Measurements from ENCODE around the gene CCDC183. TPM values are rescaled to one million over a fixed set of nuclear protein-coding genes. Genes with fewer than 3 reads are reported as not detected.

Gene CCDC183
- 0.52 TPM in 1 of 2 replicates, not detected in the other for total RNA-seq

DNA sequence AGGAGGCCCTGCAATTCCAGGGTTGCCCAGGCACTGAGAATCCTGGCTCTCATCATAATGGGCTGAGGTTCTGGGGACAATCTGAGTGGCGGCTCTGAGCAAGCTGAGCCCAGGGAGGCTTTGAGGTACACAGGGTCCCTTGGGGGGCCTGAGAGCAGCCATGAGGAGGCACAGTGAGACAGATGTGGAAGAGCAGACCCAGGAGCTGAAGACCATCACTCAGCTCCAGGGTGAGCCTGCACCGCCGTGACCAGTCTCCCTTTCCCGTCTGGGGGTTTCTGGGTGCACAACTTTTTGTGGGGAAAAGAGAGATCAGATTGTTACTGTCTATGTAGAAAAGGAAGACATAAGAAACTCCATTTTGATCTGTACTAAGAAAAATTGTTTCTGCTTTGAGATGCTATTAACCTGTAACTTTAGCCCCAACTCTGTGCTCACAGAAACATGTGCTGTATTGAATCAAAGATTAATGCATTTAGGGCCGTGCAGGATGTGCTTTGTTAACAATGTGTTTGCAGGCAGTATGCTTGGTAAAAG is at the start of gene CCDC183:
CCDC183 (plus strand) TSS at position 101 of the 537 bp plus-strand sequence; CDS start at position 161, 60 bp downstream.
- no peak for DNase-seq (ENCODE audit: low spot score)
- intact Hi-C loops (cut with micrococcal nuclease) = no loop called here
- Mint-ChIP-seq H3K27ac (no peak within 1 kb of the TSS), H3K27me3 (ENCODE audit: insufficient read depth) (peaks cover 19% of the 10 kb centered on the region), H3K36me3 (ENCODE audit: low read depth) (no peaks in the 10 kb centered on the region), H3K4me1 (ENCODE audit: low read depth) (peaks cover 23% of the 10 kb centered on the region), H3K4me3 (no peak within 1 kb of the TSS), H3K9me3 (no peaks in the 10 kb centered on the region)

DNA sequence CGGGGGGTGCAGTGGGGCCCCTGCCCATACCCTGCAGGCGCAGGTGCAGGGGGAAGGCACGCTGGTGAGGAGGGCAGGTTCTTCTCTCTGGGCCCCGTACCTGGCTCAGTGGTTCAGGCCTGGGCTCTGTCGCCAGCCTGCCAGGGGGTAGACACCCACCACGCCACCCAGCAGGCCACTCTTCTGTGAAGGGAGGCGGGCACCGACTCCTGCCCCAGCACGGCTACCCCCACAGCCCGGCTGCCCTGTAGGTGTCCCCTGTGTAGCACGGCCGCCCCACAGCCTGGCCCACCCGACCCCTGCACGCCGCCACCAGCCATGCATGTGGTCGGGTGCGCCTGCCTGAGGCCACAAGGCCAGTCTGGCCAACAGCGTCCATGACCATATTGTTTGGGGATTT is 49.5 kb upstream of the CCDC183 start:
- intact Hi-C loops (cut with micrococcal nuclease) = no loop called here
- Mint-ChIP-seq H3K27ac (no peak overlapping the region), H3K4me1 (ENCODE audit: low read depth) (peaks cover 13% of the 10 kb centered on the region)

GRCh38 chr9:136747161-136748060 is 48.7 kb upstream of the CCDC183 start:
- intact Hi-C loops (cut with micrococcal nuclease) = no loop called here
- H3K9me3 Mint-ChIP-seq = peaks cover 20% of the 10 kb centered on the region
- no peak overlapping the region for H3K27ac Mint-ChIP-seq

More for the DNA sequence above, 49.5 kb upstream of the CCDC183 start:
- Mint-ChIP-seq H3K27me3 (ENCODE audit: insufficient read depth) (peaks cover 5% of the 10 kb centered on the region), H3K9me3 (peaks cover 12% of the 10 kb centered on the region), H3K4me3 (no peak overlapping the region), H3K36me3 (ENCODE audit: low read depth) (peaks cover 2% of the 10 kb centered on the region)
- no peak for DNase-seq (ENCODE audit: low spot score)

GRCh38 chr9:136748201-136748600 is 47.9 kb upstream of the CCDC183 start, which contains the start of gene LCN6:
TSS of gene LCN6 (minus strand) at chr9:136748525. CDS start at chr9:136748483, 42 bp downstream.
- H3K27ac Mint-ChIP-seq = no peak within 1 kb of the TSS
- H3K4me3 Mint-ChIP-seq = no peak within 1 kb of the TSS
- intact Hi-C loops (cut with micrococcal nuclease) = no loop called here
- H3K36me3 Mint-ChIP-seq (ENCODE audit: low read depth) = peaks cover 4% of the 10 kb centered on the region
- DNase-seq (ENCODE audit: low spot score) = no peak
- peaks cover 8% of the 10 kb centered on the region for H3K27me3 Mint-ChIP-seq (ENCODE audit: insufficient read depth)
- H3K9me3 Mint-ChIP-seq = peaks cover 27% of the 10 kb centered on the region
- peaks cover 10% of the 10 kb centered on the region for H3K4me1 Mint-ChIP-seq (ENCODE audit: low read depth)

More at GRCh38 chr9:136747161-136748060, 48.7 kb upstream of the CCDC183 start:
- DNase-seq (ENCODE audit: low spot score) = no peak
- Mint-ChIP-seq H3K27me3 (ENCODE audit: insufficient read depth) (peaks cover 8% of the 10 kb centered on the region), H3K36me3 (ENCODE audit: low read depth) (peaks cover 2% of the 10 kb centered on the region), H3K4me3 (no peak overlapping the region), H3K4me1 (ENCODE audit: low read depth) (peaks cover 10% of the 10 kb centered on the region)

DNA sequence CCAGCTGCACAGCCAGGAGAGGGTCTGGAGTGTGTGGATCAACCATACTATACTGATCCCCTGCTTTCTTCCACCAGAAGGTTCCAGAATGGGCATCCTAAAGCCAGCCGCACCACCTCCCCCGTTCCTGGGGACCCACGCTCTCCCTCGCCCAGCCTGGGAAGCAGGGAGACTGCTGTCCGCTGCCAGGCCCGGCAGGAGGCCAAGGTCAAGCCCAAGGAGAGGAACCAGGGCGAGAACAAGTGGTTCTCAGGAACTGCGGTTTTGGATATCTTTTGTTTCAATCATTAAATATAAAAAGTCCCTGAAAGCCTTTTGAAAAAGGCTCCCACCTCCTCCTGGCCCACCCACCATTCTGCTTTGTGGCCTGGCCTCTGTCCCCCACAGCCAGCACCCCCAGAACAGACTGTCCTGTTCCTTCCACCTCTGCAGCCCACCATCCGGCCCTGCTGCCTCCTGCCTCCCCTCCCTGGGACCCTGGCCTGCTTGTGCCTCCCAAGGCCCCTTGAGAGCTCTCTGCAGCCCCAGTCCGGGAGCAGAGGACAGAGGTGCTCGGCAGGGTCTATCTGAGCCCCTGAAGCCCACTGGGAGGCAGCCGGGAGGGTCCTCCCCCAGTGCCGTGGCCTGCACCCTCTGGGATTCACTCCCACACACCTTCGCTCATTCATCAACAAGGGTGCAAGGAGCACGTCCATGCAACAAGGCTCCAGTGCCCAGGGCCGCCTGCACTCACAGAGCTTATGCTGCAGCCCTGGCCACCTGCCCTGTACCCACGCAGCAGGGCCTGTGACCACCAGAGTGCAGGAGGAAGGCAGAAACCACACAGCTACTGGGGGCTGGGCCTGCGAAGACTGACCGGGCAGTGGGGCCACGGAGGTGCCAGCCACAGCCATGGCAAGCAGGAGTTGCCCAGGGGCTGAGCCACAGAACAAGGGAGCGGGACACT is 47.2 kb upstream of the CCDC183 start:
- no peak for DNase-seq (ENCODE audit: low spot score)
- Mint-ChIP-seq H3K27me3 (ENCODE audit: insufficient read depth) (peaks cover 8% of the 10 kb centered on the region), H3K9me3 (peaks cover 27% of the 10 kb centered on the region), H3K4me3 (no peak overlapping the region), H3K36me3 (ENCODE audit: low read depth) (peaks cover 4% of the 10 kb centered on the region), H3K4me1 (ENCODE audit: low read depth) (peaks cover 10% of the 10 kb centered on the region), H3K27ac (no peak overlapping the region)
- intact Hi-C loops (cut with micrococcal nuclease) = no loop called here

- peaks cover 10% of the 10 kb centered on the region for H3K4me1 Mint-ChIP-seq (ENCODE audit: low read depth)
- H3K27ac Mint-ChIP-seq = peak overlapping the region; percentile 52
These were observed 45.6 kb upstream of the CCDC183 start for GRCh38 chr9:136750526-136750925.

DNA sequence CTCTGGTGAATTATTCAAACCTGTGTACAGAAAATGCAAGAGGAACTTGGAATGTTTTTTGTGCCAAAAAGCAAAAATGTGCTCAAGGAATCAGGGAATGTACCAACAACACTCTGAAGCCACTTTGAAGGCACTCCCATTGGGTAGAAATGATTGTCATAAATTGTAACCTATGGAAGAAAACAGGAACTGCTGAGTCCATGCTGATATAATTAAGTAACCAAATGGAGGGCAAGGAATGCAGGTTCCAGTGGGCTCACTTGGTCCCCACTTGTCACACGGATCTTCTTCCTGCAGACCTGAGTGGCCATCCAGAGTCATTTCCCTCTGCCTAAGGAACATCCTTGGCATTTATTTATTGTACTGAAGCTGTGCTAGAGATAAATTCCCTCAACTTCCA is 44.9 kb upstream of the CCDC183 start:
- peaks cover 10% of the 10 kb centered on the region for H3K4me1 Mint-ChIP-seq (ENCODE audit: low read depth)
- no peak for DNase-seq (ENCODE audit: low spot score)
- no peak overlapping the region for H3K4me3 Mint-ChIP-seq
- peaks cover 8% of the 10 kb centered on the region for H3K27me3 Mint-ChIP-seq (ENCODE audit: insufficient read depth)
- H3K9me3 Mint-ChIP-seq = peaks cover 27% of the 10 kb centered on the region
- no peak overlapping the region for H3K27ac Mint-ChIP-seq
- H3K36me3 Mint-ChIP-seq (ENCODE audit: low read depth) = peaks cover 4% of the 10 kb centered on the region
- intact Hi-C loops (cut with micrococcal nuclease) = no loop called here

More at GRCh38 chr9:136750526-136750925, 45.6 kb upstream of the CCDC183 start:
- peaks cover 27% of the 10 kb centered on the region for H3K9me3 Mint-ChIP-seq
- peaks cover 8% of the 10 kb centered on the region for H3K27me3 Mint-ChIP-seq (ENCODE audit: insufficient read depth)
- no peak for DNase-seq (ENCODE audit: low spot score)
- intact Hi-C loops (cut with micrococcal nuclease) = no loop called here
- peaks cover 4% of the 10 kb centered on the region for H3K36me3 Mint-ChIP-seq (ENCODE audit: low read depth)
- H3K4me3 Mint-ChIP-seq = no peak overlapping the region

DNA sequence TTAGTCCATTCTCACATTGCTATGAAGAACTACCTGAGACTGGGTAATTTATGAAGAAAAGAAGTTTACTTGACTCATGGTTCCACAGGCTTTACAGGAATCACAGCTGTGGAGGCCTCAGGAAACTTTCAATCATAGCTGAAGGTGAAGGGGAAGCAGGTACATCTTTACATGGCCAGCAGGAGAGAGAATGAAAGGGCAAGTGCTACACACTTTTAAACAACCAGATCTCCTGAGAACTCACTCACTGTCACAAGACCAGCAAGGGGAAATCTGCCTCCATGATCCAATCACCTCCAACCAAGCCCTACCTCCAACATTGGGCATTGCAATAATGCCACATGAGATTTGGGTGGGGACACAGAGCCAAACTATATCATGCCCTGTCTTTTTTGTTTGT is 44.3 kb upstream of the CCDC183 start:
- no peak overlapping the region for H3K4me3 Mint-ChIP-seq
- peaks cover 10% of the 10 kb centered on the region for H3K4me1 Mint-ChIP-seq (ENCODE audit: low read depth)
- H3K27me3 Mint-ChIP-seq (ENCODE audit: insufficient read depth) = peaks cover 8% of the 10 kb centered on the region
- H3K27ac Mint-ChIP-seq = no peak overlapping the region
- H3K36me3 Mint-ChIP-seq (ENCODE audit: low read depth) = peaks cover 4% of the 10 kb centered on the region
- intact Hi-C loops (cut with micrococcal nuclease) = no loop called here
- no peak for DNase-seq (ENCODE audit: low spot score)
- H3K9me3 Mint-ChIP-seq = peaks cover 27% of the 10 kb centered on the region

- peaks cover 27% of the 10 kb centered on the region for H3K9me3 Mint-ChIP-seq
- H3K4me3 Mint-ChIP-seq = no peak overlapping the region
- H3K27ac Mint-ChIP-seq = no peak overlapping the region
- intact Hi-C loops (cut with micrococcal nuclease) = no loop called here
- H3K4me1 Mint-ChIP-seq (ENCODE audit: low read depth) = peaks cover 10% of the 10 kb centered on the region
- peaks cover 4% of the 10 kb centered on the region for H3K36me3 Mint-ChIP-seq (ENCODE audit: low read depth)
- no peak for DNase-seq (ENCODE audit: low spot score)
- peaks cover 8% of the 10 kb centered on the region for H3K27me3 Mint-ChIP-seq (ENCODE audit: insufficient read depth)
These were observed 42.6 kb upstream of the CCDC183 start for GRCh38 chr9:136753371-136754058.

DNA sequence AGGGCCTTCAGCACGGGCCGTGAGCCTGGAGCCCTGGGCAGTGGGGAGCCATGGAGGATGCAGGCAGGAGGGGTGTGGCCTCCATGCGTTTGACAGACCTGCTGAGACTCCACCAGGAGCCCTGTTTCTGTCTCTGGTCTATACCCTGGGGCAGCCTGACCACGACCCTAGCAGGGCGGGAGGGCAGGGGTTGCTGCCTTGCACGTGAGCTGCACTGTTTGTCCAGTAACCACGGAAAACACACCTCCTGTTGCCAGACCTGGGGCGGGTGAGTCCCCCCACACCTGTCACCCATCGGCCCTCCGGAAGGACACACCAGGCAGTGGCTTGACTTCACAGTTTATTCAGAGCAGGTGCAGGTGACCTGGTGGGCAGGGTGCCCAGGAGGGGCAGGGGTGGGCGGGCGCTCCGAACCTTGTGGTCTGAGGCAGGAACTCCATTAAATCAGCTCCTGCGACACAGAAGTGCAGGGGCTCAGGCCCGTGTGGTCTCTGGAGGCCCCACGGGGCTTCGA is 42.0 kb upstream of the CCDC183 start:
- Mint-ChIP-seq H3K27me3 (ENCODE audit: insufficient read depth) (peaks cover 8% of the 10 kb centered on the region), H3K27ac (no peak overlapping the region)
- intact Hi-C loops (cut with micrococcal nuclease) = no loop called here

DNA sequence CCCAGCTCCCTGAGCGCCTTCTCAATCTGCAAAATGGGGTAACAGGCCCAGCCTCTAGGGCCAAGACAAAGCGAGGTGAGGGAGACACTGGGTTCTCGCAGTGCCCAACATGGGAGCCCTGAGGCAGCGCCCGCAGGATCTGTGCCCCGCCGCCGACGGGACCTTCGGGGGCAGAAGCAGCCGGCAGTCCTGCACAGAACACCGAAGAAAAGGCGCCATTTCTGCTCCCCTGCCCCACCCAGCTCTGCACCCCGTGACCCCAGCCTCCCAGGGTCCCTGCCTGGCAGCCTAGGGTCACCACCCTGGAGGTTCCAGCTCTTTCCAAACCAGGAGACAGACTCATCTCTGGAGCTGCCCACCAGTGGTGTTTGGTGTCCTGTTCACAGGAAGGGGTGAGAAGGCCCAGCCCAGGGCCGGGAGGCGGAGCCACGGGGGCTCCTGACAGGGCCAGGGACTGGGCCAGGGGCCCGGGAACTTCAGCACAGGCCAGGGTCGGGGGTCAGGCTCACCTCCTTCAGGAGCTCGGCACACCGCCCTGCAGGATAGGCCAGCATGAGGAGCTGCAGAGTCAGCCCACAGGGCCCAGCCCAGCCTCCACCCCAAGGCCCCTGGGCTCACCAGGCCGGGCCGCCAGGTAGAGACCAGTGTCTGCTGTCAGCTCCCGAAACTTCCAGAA is 41.4 kb upstream of the CCDC183 start:
- H3K27me3 Mint-ChIP-seq (ENCODE audit: insufficient read depth) = peaks cover 8% of the 10 kb centered on the region
- H3K4me3 Mint-ChIP-seq = no peak overlapping the region
- peaks cover 10% of the 10 kb centered on the region for H3K4me1 Mint-ChIP-seq (ENCODE audit: low read depth)
- peaks cover 27% of the 10 kb centered on the region for H3K9me3 Mint-ChIP-seq
- DNase-seq (ENCODE audit: low spot score) = no peak
- intact Hi-C loops (cut with micrococcal nuclease) = no loop called here
- H3K36me3 Mint-ChIP-seq (ENCODE audit: low read depth) = peaks cover 4% of the 10 kb centered on the region
- no peak overlapping the region for H3K27ac Mint-ChIP-seq

More for the DNA sequence above, 42.0 kb upstream of the CCDC183 start:
- H3K9me3 Mint-ChIP-seq = peaks cover 27% of the 10 kb centered on the region
- H3K4me1 Mint-ChIP-seq (ENCODE audit: low read depth) = peaks cover 10% of the 10 kb centered on the region
- no peak for DNase-seq (ENCODE audit: low spot score)
- peaks cover 4% of the 10 kb centered on the region for H3K36me3 Mint-ChIP-seq (ENCODE audit: low read depth)
- H3K4me3 Mint-ChIP-seq = no peak overlapping the region
